GM21619 (cell line): ENCODE results near the gene HOXC11.

Experiments
- ATAC-seq: cut with Tn5 transposase; IDR thresholded peaks from one replicate; pipeline ENCODE4 v1.9.1; 2021; ENCODE audit not compliant: unreplicated experiment

Gene HOXC11

DNA sequence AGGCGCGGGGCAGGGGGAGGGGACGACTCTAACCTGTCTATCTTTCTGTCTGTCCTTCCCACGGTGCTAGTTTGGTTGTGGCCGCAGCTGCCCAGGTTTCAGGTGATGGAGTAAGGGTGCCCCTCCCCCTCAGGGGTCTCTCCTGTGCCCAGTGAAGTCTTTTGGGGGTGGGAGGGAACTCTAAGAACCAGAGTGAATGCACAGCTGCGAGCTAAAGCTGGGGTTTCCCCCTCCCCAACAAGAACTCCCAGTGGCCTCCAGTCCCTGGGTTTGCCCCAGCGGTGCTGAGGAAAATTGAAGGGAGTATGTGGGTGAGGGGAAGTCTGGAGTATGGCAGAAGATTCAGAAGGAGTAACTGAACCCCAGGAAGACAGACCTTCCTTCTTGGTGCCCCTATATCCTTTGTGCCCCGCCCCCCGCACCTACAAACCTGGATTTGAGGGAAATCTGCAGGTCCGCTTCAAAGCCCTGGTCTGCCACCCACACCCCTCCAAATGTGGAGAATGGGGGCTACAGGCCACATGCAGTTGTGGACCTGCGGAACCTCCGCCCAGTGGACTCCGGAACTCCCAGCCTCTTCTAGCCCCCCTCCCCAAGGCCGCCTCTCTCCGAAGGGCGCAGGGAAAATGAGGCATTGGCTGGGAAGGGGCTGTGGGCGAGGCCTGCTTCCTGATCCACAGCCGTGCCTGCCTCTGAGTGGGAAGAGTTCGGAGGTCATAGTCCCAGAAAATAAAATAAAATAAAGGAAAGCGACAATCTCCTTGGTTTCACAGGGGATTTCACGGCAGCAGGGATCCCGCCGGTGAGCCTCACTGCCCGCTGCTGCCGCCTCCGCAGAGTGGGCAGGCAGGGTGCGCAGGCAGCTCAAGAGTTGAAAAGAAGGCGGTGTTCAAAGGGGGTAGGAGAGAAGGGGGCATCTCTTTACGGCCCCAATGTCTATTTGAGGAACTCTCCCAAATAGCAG is 23.6 kb downstream of the HOXC11 start:
- ATAC-seq: no peak

DNA sequence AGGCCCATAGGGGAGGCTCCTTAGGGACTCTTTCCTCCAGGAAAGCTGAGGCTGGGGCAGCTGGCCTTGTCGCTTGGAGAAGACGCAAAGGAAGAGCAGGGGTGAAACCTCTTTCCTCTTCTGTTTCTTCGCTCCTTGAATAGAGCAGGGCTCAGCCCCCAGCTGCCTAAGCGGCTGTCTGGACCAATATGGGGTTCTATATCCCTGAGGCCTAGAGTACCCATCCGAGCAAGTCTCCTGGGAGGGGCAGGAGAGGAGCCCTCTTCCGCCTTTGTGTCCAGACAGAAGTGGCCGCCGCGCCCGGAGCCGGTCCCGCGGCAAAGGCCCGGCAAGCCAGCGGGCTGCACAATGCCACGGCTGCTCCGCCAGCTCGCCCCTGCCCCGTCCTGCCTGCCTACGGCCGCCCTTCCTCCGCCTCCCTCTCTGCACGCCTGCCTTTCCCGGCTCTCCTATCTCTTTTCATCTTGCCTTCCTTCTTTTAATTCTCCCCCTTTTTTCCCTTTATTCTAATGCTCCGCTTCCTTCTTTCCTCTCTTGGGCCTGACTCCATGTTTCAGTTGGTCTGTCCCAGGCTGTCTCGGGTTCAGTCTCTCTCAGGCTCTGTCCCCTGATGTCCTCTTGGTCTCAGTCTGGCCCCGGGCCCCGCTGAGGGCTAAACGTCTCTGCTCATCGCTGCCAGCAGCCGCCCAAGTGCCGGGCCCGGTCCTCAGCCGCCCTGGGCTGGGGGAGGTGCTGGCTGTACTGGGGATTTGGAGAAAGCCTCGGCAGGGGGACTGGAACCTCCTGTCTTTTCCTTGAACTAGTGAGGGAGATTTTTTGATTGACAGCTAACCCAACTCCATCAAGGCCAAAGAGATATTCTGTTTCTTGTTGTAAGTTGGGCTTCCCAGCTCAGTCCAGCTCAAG is 24.5 kb downstream of the HOXC11 start:
- no peak for ATAC-seq

DNA sequence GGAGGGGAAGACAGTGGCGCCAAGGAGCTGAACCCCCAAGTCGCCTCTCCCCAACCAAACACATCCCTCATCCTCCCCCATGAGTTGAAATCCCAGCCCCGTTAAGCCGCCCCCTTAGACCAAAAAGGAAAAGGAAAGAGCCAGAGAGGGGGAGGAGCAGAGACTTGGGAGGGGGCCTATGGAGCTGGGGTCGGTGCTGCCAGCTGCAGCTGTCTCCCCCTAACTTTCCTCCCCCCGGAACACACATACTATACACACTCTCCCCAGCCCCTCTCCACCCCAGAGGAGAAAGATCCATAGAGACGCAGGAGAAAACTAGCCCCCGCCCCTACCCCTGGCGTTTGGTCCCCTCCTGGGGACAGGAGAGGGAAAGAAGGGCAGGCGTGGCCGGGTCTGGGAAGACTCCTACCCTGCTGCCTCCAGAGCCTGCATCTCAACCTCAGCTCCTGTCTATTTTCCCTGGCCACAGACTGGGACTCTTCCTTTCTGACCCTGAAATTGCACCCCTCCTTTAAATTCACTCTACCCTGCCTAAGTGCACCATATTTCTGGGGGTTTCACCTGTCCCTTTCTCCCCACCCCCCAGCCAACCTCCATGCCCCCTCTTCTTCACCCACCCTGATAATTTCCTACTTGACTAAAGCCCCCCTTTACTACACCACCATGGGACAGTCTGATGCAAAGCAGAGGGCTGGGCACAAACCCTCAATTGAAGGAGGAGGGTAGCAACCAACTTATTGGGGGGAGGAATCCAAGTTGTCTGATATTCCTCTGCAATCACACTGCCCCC is 25.4 kb downstream of the HOXC11 start:
- no peak for ATAC-seq

DNA sequence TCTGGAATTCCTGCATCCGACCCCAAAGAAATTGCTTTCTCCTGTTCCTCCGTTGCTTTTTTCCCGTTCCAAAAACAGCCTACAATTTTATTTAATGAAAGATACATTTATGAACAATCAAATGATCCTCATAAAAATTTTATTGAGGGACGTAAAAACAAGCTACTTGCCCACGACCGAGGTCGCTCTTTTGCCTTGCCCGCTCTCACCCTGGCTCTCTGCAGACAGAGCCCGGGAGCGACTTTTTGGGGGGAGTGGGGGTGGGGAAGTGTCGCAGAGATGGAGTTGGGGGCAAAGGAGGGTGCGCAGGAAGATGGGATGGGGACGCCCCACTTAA is 25.9 kb downstream of the HOXC11 start:
- no peak for ATAC-seq

DNA sequence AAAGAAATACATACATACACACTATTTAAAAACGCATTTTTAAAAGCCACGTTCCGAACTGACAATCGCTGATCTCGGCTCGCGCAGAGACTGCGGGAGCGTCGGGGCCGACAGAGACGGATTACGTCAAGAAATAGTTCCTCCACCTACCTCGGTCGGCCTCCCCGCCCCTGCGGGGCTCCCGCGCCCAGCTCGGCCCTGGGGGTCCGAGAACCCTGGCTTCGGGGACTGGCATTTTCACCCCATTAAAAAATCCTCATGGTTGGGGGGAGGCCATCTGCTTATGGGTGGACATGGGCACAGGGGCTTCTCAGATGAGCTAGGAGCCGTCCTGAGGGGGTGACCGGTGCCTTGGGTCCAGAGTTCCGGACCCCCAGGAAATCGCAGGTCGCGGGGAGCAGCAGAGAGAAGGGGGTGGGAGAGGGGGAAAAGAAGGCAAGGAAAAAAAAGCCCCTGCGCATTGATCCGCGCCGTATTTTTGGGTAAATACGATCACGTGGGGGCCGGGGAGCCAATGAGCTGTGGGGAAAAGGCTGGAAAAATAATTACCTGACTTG is 26.7 kb downstream of the HOXC11 start:
- ATAC-seq: no peak

DNA sequence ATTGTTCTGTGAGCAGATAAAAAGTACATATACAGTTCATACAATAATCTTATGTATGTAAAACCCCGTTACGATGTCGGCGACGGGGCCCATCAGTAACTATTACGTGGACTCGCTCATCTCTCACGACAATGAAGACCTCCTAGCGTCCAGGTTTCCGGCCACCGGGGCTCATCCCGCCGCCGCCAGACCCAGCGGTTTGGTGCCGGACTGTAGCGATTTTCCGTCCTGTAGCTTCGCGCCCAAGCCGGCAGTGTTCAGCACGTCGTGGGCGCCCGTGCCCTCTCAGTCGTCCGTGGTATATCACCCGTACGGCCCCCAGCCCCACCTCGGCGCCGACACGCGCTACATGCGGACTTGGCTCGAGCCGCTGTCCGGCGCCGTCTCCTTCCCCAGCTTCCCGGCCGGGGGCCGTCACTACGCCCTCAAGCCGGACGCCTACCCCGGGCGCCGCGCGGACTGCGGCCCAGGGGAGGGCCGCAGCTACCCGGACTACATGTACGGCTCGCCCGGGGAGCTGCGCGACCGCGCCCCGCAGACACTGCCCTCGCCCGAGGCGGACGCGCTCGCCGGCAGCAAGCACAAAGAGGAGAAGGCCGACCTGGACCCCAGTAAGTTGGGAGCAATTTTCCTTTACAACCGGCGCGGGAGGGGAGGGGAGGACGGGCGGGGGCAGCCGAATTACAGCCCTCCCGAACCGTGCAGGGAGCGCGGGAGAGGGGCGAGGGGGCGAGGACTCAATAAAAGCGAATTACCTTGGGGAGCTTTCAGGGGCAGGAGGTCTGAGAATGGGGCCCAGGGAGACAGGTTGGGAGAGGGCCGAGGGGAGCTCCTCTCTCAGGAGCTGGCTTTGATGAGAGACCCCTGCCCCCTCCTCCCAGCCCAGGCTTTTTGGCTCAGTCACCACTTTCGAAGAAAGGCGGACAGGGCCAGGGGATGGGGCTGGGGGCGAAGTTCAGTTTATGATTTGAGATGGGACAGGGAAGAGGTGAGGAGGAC is 27.5 kb downstream of the HOXC11 start, which contains the start of gene HOXC9:
Gene HOXC9, plus strand, starts transcription at position 46 of the 999 bp plus-strand sequence. Its CDS starts 28 bp downstream, at position 74.
- no peak for ATAC-seq

DNA sequence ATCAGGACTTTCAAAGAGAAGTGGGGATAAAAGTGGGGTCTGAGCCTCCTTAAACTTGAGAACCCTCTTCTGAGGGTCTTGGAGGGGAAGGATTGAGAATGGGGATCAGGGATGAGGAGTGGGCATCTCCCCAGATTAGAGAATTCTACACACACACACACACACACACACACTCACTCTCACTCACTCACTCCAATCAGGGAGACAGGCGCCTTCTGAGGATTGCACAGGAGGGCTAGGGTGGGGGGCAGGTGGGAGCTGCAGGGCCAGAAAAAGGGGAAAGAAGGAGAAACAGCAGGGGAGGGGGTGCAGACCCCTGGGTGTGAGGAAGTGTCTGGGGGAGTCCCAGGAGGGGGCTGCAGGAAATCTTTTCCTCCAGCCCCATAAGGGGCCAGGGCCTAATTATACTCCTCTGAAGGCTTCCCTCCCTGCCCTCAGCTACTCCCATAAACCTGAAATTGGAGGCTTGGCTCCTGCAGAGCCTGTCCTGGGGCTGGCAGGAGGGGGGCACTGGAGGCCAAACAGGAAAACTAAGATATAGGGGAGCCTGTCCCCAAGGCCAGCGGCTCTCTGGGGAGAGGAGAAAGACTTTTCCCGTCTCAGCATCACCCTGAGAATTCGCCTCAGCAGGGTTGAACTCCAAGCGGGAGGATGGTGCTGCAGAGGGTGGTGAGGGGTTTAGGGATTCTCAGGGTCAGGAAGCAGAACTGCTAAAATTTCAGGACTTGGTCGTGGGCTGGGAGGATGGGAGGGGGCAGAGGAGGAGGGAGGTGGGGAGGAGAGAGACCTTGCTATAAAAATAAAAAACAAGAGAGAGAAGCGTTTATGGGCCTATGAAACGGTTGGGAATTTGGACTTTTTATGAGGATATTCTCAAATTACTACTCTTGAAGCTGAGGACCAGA is 28.6 kb downstream of the HOXC11 start:
- no peak for ATAC-seq

DNA sequence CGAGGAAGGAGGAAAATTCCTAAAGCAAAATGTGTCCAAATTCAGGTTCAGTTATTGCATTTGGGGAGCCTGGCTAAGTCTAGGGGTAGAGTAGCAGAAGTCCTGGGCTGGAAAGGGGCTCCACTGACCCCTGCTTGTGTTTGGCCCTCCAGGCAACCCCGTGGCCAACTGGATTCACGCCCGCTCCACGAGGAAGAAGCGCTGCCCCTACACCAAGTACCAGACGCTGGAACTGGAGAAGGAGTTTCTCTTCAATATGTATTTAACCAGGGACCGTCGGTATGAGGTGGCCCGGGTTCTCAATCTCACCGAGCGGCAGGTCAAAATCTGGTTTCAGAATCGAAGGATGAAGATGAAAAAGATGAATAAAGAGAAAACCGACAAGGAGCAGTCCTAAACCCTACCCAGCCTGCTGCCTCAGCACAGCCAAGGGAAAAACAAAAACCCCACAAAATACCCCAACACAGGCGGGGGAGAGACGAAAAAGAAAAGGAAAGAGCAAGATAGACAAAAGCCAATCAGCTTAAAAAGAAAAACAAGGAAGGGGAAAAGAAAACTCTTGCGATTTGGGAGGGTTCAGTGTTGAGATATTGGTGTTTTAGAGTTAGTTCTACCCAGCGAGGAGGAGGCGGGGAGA is 29.5 kb downstream of the HOXC11 start:
- ATAC-seq: no peak

DNA sequence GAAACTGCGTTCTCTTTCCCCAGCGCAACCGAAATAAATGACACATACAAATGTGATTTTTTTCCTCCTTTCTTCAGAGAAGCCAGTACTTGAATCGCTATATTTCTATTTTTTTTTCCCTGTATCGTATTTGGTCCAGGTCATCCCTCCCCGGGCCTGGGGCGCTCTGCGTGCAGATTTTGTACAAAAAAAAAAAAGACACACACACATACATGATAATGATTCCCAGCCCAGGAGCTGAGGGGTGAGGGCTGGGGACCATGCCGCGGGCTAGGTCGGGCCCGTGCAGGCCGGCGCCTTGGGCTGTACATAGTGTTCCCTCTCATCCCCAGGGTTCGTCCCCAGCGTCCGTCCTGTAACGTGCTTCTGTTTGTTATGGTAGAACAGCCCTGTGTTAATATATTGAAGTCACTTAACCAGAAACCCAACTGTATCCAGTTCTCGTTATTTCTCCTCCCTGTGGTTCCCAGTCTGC is 30.0 kb downstream of the HOXC11 start:
- no peak for ATAC-seq

DNA sequence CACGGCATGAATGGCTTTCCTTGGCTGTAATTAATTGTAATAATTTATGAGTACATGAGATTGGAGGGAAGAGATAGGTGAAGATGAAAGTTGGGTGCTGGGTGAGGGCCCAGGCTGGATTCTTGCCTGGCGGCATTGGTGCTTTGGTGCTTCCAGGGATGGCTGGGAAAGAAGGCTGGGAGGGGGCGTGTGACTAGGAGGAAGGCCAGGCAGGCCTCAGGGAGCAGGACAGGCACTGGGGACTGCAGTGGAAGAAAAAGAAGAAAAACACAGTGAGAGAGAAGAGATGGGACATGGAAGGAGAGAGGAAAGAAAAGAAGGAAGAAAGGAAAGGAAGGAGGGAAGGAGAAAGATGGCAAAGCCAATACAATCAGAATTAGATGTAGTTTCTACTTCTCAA is 30.7 kb downstream of the HOXC11 start:
- ATAC-seq: no peak

DNA sequence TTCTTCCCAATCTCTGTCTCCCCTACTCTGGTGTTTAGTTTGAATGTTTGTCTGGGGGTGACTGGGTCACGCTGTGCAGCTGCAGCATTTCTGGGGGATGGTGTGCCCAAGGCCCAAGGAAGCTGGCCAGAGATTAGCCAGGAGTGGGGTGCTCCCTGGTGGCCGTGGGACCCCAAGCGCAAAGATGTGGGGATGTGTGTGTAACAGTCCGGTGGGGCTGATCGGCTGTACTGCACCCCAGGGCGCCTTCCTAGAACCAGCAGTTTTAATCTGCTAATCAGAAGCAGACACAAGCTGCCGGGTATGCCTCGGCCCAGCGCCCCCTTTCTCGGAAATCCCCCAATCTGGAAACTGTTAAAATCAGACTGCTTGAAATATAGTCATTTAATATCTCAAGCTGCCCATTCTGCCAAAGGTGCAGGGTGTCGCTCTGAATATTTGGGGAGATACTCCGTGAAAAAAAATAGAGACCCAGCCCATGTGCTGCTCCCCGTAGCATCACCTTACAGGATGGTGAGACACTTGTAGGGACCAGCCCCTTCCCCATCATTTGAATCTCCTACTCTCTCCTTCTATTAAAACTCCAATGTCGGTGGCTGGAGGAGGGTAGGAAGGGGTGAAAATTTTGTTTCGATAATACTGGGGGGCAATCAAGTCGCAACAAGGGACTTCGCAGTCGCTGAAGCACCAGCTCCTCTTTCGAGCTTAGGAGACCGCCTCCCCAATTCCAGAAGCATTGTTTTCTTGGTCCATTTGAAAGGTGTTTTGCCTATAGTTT is 31.3 kb downstream of the HOXC11 start:
- ATAC-seq: no peak

DNA sequence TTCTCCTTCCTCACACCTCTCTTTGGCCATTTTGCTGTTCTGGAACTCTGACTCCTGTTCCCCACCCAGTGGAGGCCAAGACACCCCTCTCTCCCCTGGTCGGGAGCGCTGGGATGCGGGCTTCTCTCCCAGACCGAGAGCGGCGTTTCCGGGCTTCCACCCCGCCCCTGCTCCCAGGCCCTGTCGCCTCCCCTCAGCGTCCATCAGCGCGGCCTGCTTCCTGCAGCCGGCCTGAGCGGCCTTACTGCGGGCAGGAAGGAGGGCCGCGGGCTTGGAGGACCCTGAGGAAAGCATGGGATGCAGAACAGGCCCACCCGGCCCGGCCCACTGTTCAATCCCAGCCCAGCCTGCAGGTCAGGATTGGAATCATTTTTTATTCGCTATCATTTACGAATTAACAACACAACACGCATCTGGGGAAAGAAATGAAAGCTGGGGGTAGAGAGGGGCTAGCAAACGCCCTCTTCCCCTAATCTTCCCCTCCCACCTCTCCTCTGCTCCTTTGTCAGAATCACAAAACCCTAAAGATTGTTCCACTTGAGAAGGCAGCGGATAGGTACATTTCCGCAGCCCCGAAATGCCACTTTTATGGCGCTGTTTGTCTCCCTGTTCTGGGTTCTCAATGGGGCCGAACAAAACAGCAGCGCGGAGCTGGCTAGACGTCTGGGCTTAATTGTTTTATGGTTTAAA is 32.1 kb downstream of the HOXC11 start:
- ATAC-seq: no peak

DNA sequence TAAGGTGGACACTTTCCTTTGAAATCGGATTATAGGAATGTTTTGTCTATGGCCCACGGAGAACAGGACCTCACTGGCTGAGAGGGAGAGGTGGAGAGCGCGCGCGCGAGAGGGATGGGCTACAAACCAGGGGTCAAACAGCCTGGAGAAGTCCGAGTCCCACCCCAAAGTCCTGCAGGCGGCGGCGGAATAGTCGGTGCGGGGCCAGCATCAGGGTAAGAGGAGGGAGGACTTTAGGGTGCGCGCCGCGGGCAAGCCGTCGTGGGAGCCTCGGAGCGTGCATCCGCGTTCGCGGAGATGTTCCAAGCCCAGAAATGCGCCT is 32.6 kb downstream of the HOXC11 start:
- ATAC-seq: no peak

DNA sequence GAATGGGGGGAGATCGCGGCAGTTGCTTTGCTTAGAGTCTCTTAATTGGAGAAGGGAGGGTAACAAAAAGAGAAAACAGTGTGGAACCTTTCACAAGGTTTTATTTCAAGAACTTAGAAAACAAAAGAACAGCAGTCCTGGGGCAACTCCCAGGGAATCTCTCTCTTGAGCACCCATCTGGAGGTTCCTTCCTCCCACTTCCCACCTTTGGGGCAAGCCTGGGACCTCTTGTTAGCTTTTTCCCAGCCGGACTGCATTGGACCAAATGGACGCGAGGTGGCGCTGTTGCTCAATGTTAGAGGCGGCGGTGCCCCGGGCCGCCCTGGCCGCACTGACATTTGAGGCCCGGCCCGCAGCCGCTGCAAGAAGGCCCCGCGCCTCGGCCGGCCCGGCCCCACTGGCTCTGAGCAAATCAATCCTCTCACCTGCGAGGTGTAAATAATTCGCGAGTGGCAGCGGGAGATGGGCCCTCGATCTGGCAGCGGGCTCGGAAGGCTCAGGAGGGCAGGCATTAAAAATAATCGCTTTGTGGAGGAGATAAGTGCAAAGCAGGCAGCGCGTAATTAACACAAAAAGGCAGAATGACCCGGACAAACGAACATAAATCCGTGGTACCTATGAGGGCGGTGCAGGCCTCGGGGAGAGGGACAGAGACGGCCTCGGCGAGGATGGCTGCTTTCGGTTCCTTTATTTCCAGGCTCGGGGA is 33.1 kb downstream of the HOXC11 start:
- ATAC-seq: no peak

DNA sequence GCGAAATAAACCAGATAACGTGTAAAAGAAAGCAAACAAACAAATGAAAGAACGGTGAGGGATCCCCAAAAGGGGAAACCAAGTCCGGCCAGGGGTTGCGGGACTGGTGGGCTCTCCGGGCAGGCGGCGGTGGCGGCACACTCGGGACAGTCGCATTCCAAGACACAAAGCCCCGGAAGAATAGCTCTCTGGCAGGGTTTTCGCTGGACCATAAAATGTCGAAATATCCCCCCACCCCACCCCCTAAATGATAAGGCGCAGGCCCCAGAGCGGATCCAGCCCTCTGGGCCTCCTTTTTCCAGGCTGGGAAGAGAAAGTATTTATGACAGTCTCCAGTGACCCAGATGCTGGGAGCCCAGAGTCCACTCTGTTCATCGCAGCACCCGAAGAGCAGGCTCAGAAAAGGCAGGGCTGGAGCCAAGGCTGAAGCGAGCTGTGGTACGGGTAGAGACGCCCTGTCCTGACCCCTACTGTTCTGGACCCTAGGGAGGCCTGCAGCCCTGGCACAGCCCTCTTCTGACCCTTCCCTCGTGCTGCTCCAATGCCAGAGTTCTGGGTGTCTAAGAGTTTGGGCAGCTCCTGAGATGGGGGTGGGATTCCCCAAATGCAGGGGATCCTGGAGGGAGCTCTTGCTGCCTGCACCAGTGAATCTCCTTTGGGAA is 33.8 kb downstream of the HOXC11 start:
- no peak for ATAC-seq
